Measurements from ENCODE around the gene CHRNA10.

Gene CHRNA10

DNA sequence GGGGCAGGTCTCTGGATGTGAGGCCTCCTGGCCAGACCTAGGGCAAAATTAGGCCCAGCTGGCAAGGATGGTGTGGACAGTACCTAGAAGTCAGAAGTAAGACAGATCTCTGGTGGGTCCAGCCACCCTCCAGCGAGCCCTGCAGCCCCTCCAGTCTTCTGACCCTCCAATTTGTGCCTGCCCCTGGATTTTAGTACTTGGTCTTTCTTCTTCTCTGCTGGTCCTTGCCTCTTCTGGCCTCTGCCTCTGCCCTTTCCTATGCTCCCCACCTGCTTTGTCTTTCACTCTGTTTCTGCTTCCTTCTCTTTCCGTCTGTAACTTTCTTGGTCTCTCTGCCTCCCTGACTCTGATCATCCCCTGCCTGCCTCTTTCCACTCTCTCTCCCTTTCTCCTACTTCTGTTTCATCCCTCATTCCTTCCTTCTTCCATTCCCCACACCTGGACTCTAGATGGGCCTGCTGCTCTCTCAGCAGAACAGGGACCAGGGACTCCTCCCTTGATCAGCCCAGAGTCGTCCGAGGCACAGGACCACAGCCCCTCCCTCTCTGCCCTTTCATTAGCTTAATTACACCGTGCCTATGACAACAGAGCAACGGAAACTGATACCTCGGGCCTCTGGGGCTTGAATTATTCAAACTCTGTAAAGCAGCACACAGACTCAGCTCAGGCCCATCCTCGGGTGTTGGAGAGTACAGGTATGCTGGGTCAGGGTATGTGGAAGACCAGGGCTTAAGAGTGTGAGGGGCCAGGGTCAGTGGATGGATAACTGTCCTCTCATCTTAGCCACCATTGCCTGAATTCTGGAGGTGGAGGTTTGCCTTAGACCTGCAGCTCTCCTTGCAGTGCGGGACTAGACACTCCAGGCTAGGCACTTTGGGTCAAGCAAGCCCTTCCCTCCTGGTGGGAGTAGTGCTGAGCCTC is at the start of gene CHRNA10:
Gene CHRNA10 (minus strand): TSS at position 51 of the 921 bp plus-strand sequence. CDS start 72 bp downstream, outside the sequence.
- DNase-seq (ENCODE audit: extremely low read depth in 1 of 2, low read depth in 1 of 2), result no peak

- no peak for DNase-seq (ENCODE audit: extremely low read depth in 1 of 2, low read depth in 1 of 2)
Observed at GRCh38 chr11:3712274-3712673, 41.1 kb upstream of the CHRNA10 start.

DNA sequence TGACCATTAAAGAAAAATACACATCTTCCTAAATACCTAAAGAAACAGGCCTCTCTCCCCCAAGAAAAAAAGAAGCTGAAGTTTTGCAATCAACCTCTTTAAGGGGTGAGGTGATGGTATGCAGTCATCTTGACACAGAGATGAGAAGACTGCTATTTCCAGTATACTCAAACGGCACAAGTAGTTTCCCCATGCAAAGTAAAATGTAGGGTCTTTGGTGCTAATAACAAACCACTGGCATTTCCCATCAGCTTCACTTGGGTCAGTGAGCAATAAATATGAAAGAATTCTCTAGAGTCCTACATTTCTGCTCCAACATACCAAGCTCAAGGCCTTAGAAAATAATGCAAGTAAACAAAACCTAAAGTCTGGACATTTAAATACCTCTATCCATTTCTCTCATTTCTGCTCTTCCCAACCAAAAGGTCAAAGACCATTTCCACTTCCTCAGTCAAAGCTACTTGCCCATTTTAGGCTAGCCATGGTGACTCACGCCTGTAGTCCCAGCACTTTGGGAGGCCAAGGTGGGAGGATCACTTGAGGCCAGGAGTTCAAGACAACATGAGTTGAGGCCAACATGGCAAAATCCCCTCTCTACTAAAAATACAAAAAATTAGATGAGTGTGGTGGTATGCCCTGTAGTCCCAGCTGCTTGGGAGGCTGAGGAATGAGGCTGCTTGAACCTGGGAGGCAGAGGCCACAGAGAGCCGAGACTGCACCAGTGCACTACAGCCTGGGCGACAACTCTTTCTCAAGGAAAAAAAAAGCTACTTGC is 39.5 kb upstream of the CHRNA10 start:
- DNase-seq (ENCODE audit: extremely low read depth in 1 of 2, low read depth in 1 of 2), result no peak

DNA sequence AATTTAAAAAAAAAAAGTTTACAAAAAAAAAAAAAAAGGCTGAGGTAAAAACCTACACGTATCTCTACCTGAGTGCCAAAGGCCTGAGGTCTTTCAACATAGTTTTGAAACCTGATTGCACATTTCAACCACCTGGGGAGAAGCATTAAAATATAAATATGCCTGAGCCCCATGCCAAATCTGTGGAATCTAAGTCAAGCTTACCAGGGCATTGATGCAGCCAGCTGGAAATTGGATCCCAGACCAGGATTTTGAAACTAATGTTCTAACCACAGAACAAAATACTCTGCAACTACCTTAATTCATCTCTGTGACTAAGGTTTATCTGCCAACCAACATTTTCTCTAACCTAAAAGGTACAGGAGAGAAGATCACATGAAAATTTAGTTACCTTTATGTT is 38.8 kb upstream of the CHRNA10 start:
- DNase-seq (ENCODE audit: extremely low read depth in 1 of 2, low read depth in 1 of 2), result no peak

DNA sequence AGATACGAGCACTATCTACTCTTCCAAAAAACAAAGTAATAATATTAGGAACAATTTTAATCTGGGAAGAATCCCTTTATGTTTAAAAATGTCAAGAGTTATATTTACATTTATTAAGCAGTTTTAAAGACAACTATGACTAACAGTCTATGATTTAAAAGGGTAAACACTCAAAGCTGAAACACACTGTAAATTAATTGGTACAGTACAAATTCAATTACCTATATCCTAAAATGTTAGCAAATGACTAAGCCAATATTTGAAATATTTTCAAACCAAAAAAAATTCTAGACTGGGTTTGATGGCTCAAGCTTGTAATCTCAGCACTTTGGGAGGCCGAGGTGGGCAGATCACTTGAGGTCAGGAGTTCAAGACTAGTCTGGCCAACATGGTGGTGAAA is 36.0 kb upstream of the CHRNA10 start:
- DNase-seq (ENCODE audit: extremely low read depth in 1 of 2, low read depth in 1 of 2), result no peak

- no peak for DNase-seq (ENCODE audit: extremely low read depth in 1 of 2, low read depth in 1 of 2)
Observed at GRCh38 chr11:3703383-3703782, 32.2 kb upstream of the CHRNA10 start.

- no peak for DNase-seq (ENCODE audit: extremely low read depth in 1 of 2, low read depth in 1 of 2)
Observed at GRCh38 chr11:3700910-3701309, 29.7 kb upstream of the CHRNA10 start.

DNA sequence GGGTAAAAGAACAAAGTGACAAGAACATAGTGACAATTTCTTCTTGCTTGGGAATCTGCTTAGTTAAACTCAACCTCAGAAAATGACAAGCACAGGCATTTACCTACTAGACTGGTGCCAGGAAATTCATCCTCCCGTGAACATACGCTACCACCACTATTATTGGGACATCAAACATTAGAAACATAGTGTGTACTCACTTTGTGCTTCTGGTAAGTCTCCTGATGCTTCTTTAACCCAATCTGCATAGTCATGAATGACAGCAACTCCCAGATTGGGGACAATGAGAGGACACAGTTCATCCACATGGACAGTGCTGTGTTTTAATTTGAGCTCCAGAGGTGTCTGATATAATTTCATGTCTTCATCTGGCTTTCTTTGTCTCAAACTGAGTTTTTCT is 29.2 kb upstream of the CHRNA10 start:
- no peak for DNase-seq (ENCODE audit: extremely low read depth in 1 of 2, low read depth in 1 of 2)

GRCh38 chr11:3686751-3687150 is 15.6 kb upstream of the CHRNA10 start:
- DNase-seq (ENCODE audit: extremely low read depth in 1 of 2, low read depth in 1 of 2), result no peak

DNA sequence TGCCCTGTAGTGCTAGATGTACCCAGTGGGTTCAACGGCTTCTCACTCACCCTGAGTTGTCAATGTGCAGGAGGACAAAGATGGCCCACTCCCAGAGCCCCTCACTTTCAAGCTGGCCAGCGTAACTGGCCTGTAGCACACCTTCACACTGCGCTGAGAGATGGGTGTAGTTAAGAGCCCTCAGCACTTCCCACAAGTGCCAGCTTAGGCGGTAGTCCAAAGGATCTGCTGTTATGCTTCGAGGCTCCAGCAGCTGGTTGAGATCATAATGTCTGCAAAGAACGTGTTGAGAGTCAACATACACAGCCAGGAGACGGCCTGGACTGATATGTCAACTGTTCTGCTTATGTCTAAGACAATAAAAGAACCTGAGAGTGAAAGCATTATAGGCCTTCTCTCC is 14.7 kb upstream of the CHRNA10 start:
- no peak for DNase-seq (ENCODE audit: extremely low read depth in 1 of 2, low read depth in 1 of 2)

DNA sequence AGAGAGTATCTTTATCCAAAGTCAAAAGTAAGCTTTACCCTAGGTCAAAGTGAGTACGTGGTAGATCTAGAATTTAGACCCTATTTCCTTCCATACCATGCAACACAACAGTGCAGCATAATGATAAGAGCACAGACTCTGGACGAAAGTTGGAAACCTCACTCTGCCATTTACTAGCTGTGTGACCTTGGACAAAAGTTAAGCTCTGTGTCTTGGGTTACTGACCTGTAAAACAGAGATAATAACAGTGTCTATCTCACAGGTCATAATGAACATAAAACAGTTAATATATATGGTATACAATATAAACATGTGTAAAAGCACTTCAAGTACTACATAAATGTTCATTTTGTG is 13.6 kb upstream of the CHRNA10 start:
- no peak for DNase-seq (ENCODE audit: extremely low read depth in 1 of 2, low read depth in 1 of 2)

DNA sequence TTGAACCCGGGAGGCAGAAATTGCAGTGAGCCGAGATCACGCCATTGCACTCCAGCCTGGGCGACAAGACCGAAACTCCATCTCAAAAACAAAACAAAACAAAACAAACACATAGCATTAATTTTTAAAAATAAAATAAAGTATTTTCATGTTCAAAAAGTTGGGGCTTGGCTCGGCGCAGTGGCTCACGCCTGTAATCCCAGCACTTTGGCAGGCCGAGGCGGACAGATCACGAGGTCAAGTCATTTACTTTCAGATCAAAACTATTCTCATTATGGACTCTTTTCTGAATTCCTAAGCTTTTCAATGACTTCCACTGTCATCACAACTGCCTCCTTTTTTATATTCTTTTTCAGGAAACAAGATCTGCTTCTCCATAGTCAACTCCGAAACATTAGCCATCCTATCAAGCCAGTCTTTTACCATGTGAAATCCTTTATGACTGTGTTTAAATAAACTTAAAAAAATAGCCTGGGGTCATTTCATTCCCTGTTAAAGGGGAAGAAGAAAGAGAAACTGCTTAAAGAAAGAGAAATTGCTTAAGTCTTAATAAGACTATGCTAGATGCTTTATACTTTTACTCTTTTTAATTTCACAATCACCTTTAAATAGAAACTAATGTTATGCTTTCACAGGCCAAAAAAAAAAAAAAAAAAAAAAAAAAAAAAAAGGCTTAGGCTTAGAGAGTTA is 13.1 kb upstream of the CHRNA10 start:
- DNase-seq (ENCODE audit: extremely low read depth in 1 of 2, low read depth in 1 of 2), result no peak

- no peak for DNase-seq (ENCODE audit: extremely low read depth in 1 of 2, low read depth in 1 of 2)
Observed at GRCh38 chr11:3683039-3683438, 11.9 kb upstream of the CHRNA10 start.

GRCh38 chr11:3679077-3679476 is 7.9 kb upstream of the CHRNA10 start:
- DNase-seq (ENCODE audit: extremely low read depth in 1 of 2, low read depth in 1 of 2), result no peak

GRCh38 chr11:3675971-3676370 is 4.8 kb upstream of the CHRNA10 start:
- no peak for DNase-seq (ENCODE audit: extremely low read depth in 1 of 2, low read depth in 1 of 2)

GRCh38 chr11:3674189-3674588 is 3.0 kb upstream of the CHRNA10 start:
- DNase-seq (ENCODE audit: extremely low read depth in 1 of 2, low read depth in 1 of 2), result no peak

DNA sequence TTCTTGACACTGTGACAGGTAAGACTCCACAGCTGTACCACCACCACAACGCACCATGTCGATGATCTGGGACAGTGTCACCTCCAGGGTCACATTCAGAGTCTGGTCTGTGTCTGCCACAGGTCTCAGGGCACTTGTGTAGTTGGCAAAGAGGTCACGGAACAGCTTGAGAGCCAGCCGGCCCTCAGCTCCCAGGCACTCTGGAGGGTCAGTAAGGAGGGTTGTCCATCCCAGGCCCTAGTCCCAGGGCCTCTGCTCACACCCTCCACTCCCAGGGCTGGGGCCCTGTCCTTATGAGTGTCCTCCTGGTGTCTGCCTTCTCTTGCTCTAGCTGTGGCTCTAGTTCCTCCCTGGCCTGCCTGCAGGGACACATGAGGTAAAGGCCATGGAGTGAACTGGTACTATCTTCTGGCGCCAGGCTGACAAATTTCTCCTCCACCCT is 1.4 kb downstream of the CHRNA10 start:
- no peak for DNase-seq (ENCODE audit: extremely low read depth in 1 of 2, low read depth in 1 of 2)

DNA sequence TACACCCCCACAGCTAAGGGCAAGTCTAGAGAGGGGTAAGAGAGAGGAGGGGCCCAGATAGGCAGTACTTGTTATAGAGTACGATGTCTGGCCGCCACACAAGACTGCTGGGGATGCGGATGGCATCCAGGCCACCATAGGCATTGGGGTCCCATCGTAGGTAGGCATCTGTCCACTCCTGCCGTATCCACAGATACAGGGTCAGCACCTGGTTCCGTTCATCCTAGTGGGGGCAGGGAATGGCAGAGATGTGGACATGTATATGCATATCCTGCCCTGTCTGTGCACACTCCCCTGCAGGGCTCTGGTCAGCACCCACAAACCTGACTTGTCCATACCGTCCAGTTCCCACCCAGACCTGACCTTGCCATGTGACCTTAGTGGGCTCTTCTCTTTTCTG is 2.1 kb downstream of the CHRNA10 start:
- no peak for DNase-seq (ENCODE audit: extremely low read depth in 1 of 2, low read depth in 1 of 2)

DNA sequence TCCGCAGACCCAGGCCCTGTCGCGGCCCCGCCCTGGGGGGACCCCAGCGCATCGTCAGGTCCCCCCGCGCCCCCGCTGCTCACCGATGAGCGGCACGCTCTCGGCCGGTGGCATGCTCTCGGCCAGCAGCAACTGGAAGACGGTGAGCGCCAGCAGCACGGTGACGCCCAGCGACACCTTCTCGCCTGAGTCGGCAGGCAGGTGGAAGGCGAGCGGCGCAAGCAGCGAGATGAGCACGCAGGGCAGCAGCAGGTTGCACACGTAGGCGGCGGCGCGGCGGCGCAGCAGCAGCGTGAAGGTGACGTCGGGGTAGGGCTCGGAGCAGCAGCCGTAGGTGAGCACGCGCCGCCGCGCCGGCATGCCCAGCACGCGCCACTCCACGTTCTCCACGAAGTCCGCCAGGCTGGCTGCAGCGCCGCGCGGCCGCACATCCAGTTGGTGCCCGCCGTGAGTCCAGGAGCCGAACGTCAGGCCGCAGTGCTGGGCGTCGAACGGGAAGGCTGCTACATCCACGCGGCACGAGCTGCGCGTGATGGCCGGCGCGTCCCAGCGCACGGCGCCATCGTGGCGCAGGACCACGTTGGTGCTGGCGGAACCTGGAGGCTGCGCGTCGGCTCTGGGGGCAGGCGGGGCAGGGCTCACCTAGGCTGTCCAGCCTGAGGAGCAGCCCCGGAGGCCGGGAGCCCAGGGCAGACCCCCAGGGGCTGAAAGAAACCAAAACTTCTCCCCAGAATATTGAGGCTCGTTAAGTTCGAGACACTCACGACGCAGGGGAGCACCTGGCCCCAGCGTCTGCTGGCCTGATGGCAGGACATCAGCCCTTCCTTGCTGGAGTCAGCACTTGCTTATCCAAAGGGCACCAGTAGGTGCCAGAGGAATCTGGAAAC is 3.8 kb downstream of the CHRNA10 start:
- DNase-seq (ENCODE audit: extremely low read depth in 1 of 2, low read depth in 1 of 2), result no peak

DNA sequence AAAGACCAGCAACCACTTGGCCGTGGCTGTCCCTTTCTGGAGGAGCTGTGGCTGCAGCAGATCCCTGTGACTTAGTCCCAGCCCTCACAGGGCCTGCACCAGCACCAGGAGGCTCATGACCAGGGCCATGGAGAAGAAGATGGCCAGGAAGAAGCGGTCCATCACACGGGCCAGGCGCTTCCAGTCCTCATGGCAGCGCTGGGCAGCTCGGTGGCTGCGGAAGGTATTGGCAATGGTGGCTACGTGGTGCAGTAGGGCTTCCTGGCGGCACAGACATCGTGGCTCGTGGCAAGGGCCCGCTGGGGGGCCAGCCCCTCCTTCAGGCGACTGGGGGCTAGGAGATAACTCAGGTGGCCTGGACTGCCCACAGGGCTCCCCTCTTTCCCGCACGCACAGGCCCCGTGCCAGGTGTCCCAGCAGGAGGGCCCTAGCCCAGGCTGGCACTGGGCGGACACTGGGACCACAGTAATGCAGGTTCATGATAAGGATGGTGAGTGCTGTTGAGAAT is 5.1 kb downstream of the CHRNA10 start:
- DNase-seq (ENCODE audit: extremely low read depth in 1 of 2, low read depth in 1 of 2), result no peak
